ENCODE results near the gene GSTCD. TPM values are rescaled to one million over a fixed set of nuclear protein-coding genes. Genes with fewer than 3 reads are reported as not detected.

Gene GSTCD
- total and polyA plus RNA-seq, 2 donors (not counting 1 experiment from before 2014, with no cell fraction given), result 8.5 to 10.9 TPM

DNA sequence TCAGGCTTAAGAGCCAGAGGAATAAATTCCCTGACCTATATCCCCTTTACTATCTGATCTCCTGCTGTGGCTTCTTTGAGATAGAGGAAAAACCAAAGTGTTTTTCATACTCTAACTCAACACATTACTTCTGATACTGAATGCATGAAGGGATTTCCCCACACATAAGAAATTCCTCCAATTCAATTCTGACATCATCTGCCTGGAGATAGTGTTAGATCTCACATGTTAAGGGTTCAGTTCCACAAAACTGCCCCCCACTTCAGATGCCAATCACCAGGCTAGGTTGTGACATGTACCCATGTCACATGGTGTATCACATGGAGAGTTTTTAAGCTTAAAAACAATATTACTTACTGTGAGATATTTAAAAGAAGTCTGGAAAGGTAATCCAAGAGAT, 46.8 kb downstream of the GSTCD start:
- Histone ChIP-seq H3K4me2 (ENCODE audit: extremely low read depth, insufficient read depth, low read length) (no peak overlapping the region), H4K20me1 (ENCODE audit: control insufficient read depth, extremely low read depth, insufficient read depth, low read length) (no peaks in the 10 kb centered on the region), H3K27me3 (ENCODE audit: control insufficient read depth, insufficient read depth, low read length) (no peaks in the 10 kb centered on the region), H3K9me3 (ENCODE audit: control insufficient read depth, insufficient read depth, low read depth, low read length) (no peaks in the 10 kb centered on the region), H2AFZ (ENCODE audit: low read length) (no peak overlapping the region), H3K9ac (ENCODE audit: insufficient read depth, low read length) (no peak overlapping the region), H3K36me3 (ENCODE audit: control insufficient read depth, insufficient read depth, low read length) (no peaks in the 10 kb centered on the region), H3K4me3 (replicated peaks in 1 of 4; ENCODE audit: control extremely low read depth in 1 of 4, insufficient read depth in 1 of 4, low read depth in 3 of 4, low read length in 4 of 4) (no peak overlapping the region), H3K27ac (ENCODE audit: insufficient read depth, low read length) (no peak overlapping the region), H3K4me1 (ENCODE audit: control insufficient read depth, extremely low read depth, insufficient read depth, low read length) (no peaks in the 10 kb centered on the region), H3K79me2 (ENCODE audit: control insufficient read depth, insufficient read depth, low read length) (no peaks in the 10 kb centered on the region)
- TF ChIP-seq EZH2 (IDR thresholded peaks at IDR 0.05; ENCODE audit: low read length, missing control alignments) (no peak), CTCF (conservative IDR thresholded peaks at IDR 0.05 in 1 of 2, IDR thresholded peaks at IDR 0.05 in 1 of 2; ENCODE audit: low read depth in 1 of 2, low read length in 2 of 2) (no peak)
- DNase-seq (ENCODE audit: low read depth in 2 of 2), result no peak

DNA sequence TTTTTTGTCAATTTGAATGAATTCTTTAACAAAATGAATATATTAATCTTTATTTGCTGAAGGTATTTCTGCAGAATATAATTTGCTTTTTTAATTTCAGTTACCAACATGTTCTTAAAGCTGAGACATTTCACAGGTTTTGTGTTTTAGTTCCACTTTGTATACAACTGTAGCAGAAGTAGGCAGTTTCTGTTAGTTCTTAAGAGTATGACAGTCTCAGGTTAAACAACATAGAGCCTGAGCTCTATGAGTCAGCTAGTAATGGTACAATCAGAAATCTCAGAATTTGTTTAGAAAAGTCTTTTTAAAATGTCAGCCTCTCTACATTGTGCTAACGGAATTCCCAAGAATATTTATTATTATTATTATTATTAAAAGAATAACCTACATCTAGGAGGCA, 50.4 kb downstream of the GSTCD start:
- no peaks in the 10 kb centered on the region for H3K79me2 ChIP-seq (ENCODE audit: control insufficient read depth, insufficient read depth, low read length)
- no peaks in the 10 kb centered on the region for H3K9me3 ChIP-seq (ENCODE audit: control insufficient read depth, insufficient read depth, low read depth, low read length)
- H3K27ac ChIP-seq (ENCODE audit: insufficient read depth, low read length), result no peak overlapping the region
- H3K4me2 ChIP-seq (ENCODE audit: extremely low read depth, insufficient read depth, low read length), result no peak overlapping the region
- H3K36me3 ChIP-seq (ENCODE audit: control insufficient read depth, insufficient read depth, low read length), result no peaks in the 10 kb centered on the region
- no peaks in the 10 kb centered on the region for H3K27me3 ChIP-seq (ENCODE audit: control insufficient read depth, insufficient read depth, low read length)
- H2AFZ ChIP-seq (ENCODE audit: low read length), result no peak overlapping the region
- H3K9ac ChIP-seq (ENCODE audit: insufficient read depth, low read length), result no peak overlapping the region
- DNase-seq (ENCODE audit: low read depth in 2 of 2), result no peak
- TF ChIP-seq CTCF (conservative IDR thresholded peaks at IDR 0.05 in 1 of 2, IDR thresholded peaks at IDR 0.05 in 1 of 2; ENCODE audit: low read depth in 1 of 2, low read length in 2 of 2) (no peak), EZH2 (IDR thresholded peaks at IDR 0.05; ENCODE audit: low read length, missing control alignments) (no peak)
- no peaks in the 10 kb centered on the region for H4K20me1 ChIP-seq (ENCODE audit: control insufficient read depth, extremely low read depth, insufficient read depth, low read length)
- no peaks in the 10 kb centered on the region for H3K4me1 ChIP-seq (ENCODE audit: control insufficient read depth, extremely low read depth, insufficient read depth, low read length)
- H3K4me3 ChIP-seq (replicated peaks in 1 of 4; ENCODE audit: control extremely low read depth in 1 of 4, insufficient read depth in 1 of 4, low read depth in 3 of 4, low read length in 4 of 4), result no peak overlapping the region

DNA sequence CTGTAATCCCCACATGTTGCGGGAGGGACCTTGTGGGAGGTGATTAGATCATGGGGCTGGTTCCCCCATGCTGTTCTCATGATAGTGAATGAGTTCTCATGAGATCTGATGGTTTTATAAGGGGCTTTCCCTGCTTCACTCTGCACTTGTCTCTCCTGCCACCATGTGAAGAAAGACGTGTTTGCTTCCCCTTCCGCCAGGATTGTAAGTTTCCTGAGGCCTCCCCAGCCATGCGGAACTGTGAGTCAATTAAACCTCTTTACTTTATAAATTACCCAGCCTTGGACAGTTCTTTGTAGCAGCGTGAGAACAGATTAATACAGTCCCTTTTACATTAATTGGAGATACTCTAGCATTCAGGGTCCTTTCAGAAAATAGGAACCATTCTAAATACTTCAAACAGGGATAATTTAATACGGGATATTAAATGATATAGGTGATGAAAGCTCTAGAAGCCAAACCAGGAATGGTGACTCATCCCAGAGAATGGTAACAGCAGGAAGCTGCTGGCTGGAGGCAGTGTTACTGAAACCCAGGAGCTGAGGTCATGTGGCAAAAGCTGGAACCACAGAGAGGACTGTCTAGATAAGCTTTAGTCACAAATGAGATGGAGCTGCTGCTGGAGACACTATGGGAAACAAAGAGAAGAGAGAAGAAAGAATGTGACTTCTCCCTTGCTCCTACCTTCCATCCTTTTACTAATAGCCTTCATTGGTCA, 57.3 kb downstream of the GSTCD start:
- Histone ChIP-seq H3K27ac (ENCODE audit: insufficient read depth, low read length) (no peak overlapping the region), H4K20me1 (ENCODE audit: control insufficient read depth, extremely low read depth, insufficient read depth, low read length) (no peaks in the 10 kb centered on the region), H3K9me3 (ENCODE audit: control insufficient read depth, insufficient read depth, low read depth, low read length) (no peaks in the 10 kb centered on the region), H3K4me2 (ENCODE audit: extremely low read depth, insufficient read depth, low read length) (no peak overlapping the region), H3K4me3 (replicated peaks in 1 of 4; ENCODE audit: control extremely low read depth in 1 of 4, insufficient read depth in 1 of 4, low read depth in 3 of 4, low read length in 4 of 4) (no peak overlapping the region), H3K36me3 (ENCODE audit: control insufficient read depth, insufficient read depth, low read length) (no peaks in the 10 kb centered on the region), H3K9ac (ENCODE audit: insufficient read depth, low read length) (no peak overlapping the region), H3K79me2 (ENCODE audit: control insufficient read depth, insufficient read depth, low read length) (no peaks in the 10 kb centered on the region), H3K27me3 (ENCODE audit: control insufficient read depth, insufficient read depth, low read length) (no peaks in the 10 kb centered on the region), H3K4me1 (ENCODE audit: control insufficient read depth, extremely low read depth, insufficient read depth, low read length) (peaks cover 2% of the 10 kb centered on the region), H2AFZ (ENCODE audit: low read length) (no peak overlapping the region)
- peak; percentile 90 to 94 for DNase-seq (ENCODE audit: low read depth in 2 of 2)
- no peak for TF ChIP-seq EZH2 (IDR thresholded peaks at IDR 0.05; ENCODE audit: low read length, missing control alignments)
- TF ChIP-seq CTCF (conservative IDR thresholded peaks at IDR 0.05 in 1 of 2, IDR thresholded peaks at IDR 0.05 in 1 of 2; ENCODE audit: low read depth in 1 of 2, low read length in 2 of 2), result no peak

All from fibroblast of lung (primary cell).